ENCODE data around the gene CDKN2C. TPM values are rescaled to one million over a fixed set of nuclear protein-coding genes. Genes with fewer than 3 reads are reported as not detected.

The CDKN2C gene
- total RNA-seq, 1 experiment from 2014 or later, result not detected

DNA sequence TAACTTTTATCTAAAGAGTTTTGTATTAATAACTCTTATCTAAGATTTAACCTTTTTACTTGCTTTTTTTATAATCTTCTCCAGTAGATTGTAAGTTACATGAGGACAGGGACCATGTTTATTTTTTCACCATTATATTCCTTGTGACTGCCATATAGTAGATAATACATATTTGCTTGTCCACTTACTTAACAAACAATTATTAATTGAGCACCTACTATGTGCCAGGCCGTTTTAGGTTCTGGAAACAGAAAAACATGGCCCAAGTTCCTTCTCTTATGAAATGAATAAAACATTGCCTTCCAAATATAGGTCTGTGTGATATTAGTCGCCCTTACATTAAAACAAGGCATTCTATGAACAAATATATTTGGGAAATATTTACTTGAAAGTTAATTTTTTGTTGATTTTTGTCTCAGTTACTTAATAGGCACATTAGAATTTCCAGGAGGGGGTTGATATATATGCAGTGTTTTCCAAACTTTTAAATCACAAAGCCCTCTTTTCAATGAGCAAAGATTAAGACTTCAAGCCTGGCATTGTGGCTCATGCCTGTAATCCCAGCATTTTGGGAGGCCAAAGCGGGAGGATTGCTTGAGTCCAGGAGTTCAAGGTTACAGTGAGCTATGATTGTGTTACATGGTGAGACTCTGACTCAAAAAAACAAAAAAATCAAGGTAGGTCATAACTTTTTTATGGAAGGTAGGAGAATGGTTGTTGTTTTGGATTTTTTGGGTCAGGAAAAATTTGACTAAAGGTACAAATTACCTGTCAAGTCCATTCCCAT is 22.7 kb downstream of the CDKN2C start:
- Mint-ChIP-seq H3K27me3 (ENCODE audit: low read depth) (peaks cover 4% of the 10 kb centered on the region), H3K36me3 (no peaks in the 10 kb centered on the region), H3K9me3 (peaks cover 5% of the 10 kb centered on the region; the same call in 1 of the 2 replicates), H3K4me1 (no peaks in the 10 kb centered on the region), H3K27ac (no peak overlapping the region), H3K4me3 (no peak overlapping the region)
- ChIA-PET POLR2A (no interaction called here), CTCF (no interaction called here)
- ATAC-seq (no peak), DNase-seq (ENCODE audit: low spot score) (no peak)
- TF ChIP-seq ZNF219 (CRISPR knock-in tag; IDR thresholded peaks at IDR 0.05; ENCODE audit: borderline replicate concordance), result no peak
- TF ChIP-seq, protein P1, sequence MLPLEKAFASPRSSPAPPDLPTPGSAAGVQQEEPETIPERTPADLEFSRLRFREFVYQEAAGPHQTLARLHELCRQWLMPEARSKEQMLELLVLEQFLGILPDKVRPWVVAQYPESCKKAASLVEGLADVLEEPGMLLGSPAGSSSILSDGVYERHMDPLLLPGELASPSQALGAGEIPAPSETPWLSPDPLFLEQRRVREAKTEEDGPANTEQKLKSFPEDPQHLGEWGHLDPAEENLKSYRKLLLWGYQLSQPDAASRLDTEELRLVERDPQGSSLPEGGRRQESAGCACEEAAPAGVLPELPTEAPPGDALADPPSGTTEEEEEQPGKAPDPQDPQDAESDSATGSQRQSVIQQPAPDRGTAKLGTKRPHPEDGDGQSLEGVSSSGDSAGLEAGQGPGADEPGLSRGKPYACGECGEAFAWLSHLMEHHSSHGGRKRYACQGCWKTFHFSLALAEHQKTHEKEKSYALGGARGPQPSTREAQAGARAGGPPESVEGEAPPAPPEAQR (CRISPR knock-in tag; IDR thresholded peaks at IDR 0.05), result no peak

DNA sequence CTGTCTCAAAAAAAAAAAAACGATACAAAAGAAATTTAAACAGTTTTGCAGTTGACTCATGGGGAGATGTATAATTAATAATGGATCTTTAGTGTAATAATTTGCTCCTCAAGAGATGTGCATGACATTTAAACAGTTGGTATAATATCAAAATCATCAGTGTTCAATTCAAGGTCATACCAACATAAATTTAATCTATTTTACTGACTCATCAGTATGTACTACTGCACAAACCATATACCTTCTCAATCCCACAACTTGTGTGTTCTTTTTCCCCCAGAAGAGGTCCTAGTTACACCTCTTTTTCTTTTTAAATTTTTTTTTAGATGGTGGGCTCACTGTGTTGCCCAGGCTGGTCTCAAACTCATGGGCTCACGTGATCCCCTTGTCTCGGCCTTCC is 23.6 kb downstream of the CDKN2C start:
- no peak for DNase-seq (ENCODE audit: low spot score)
- Mint-ChIP-seq H3K36me3 (no peaks in the 10 kb centered on the region), H3K4me1 (no peaks in the 10 kb centered on the region), H3K4me3 (no peak overlapping the region), H3K9me3 (peaks cover 5% of the 10 kb centered on the region; the same call in 1 of the 2 replicates), H3K27me3 (ENCODE audit: low read depth) (peaks cover 7% of the 10 kb centered on the region), H3K27ac (no peak overlapping the region)
- ChIA-PET POLR2A (no interaction called here), CTCF (no interaction called here)
- TF ChIP-seq, protein P2, sequence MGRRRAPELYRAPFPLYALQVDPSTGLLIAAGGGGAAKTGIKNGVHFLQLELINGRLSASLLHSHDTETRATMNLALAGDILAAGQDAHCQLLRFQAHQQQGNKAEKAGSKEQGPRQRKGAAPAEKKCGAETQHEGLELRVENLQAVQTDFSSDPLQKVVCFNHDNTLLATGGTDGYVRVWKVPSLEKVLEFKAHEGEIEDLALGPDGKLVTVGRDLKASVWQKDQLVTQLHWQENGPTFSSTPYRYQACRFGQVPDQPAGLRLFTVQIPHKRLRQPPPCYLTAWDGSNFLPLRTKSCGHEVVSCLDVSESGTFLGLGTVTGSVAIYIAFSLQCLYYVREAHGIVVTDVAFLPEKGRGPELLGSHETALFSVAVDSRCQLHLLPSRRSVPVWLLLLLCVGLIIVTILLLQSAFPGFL (CRISPR knock-in tag; IDR thresholded peaks at IDR 0.05; ENCODE audit: borderline replicate concordance), result no peak
- no peak for TF ChIP-seq PRRX2 (CRISPR knock-in tag; IDR thresholded peaks at IDR 0.05)
- no peak for TF ChIP-seq ZBTB21 (CRISPR knock-in tag; IDR thresholded peaks at IDR 0.05; ENCODE audit: borderline replicate concordance)
- TF ChIP-seq, protein P3, sequence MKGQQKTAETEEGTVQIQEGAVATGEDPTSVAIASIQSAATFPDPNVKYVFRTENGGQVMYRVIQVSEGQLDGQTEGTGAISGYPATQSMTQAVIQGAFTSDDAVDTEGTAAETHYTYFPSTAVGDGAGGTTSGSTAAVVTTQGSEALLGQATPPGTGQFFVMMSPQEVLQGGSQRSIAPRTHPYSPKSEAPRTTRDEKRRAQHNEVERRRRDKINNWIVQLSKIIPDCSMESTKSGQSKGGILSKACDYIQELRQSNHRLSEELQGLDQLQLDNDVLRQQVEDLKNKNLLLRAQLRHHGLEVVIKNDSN (CRISPR knock-in tag; IDR thresholded peaks at IDR 0.05), result no peak
- TF ChIP-seq, protein P4, sequence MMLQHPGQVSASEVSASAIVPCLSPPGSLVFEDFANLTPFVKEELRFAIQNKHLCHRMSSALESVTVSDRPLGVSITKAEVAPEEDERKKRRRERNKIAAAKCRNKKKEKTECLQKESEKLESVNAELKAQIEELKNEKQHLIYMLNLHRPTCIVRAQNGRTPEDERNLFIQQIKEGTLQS (CRISPR knock-in tag; conservative IDR thresholded peaks at IDR 0.05), result no peak
- TF ChIP-seq, protein P5, sequence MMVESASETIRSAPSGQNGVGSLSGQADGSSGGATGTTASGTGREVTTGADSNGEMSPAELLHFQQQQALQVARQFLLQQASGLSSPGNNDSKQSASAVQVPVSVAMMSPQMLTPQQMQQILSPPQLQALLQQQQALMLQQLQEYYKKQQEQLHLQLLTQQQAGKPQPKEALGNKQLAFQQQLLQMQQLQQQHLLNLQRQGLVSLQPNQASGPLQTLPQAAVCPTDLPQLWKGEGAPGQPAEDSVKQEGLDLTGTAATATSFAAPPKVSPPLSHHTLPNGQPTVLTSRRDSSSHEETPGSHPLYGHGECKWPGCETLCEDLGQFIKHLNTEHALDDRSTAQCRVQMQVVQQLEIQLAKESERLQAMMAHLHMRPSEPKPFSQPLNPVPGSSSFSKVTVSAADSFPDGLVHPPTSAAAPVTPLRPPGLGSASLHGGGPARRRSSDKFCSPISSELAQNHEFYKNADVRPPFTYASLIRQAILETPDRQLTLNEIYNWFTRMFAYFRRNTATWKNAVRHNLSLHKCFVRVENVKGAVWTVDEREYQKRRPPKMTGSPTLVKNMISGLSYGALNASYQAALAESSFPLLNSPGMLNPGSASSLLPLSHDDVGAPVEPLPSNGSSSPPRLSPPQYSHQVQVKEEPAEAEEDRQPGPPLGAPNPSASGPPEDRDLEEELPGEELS (CRISPR knock-in tag; IDR thresholded peaks at IDR 0.05), result no peak
- no peak for TF ChIP-seq HMGA2 (CRISPR knock-in tag; IDR thresholded peaks at IDR 0.05)
- no peak for TF ChIP-seq ZNF416 (CRISPR knock-in tag; IDR thresholded peaks at IDR 0.05)
- no peak for TF ChIP-seq ZNF396 (CRISPR knock-in tag; IDR thresholded peaks at IDR 0.05; ENCODE audit: borderline replicate concordance)
- TF ChIP-seq TP53 (CRISPR knock-in tag; IDR thresholded peaks at IDR 0.05), result no peak
- no peak for TF ChIP-seq SP1 (CRISPR knock-in tag; conservative IDR thresholded peaks at IDR 0.05)
- no peak for TF ChIP-seq CBFB (CRISPR knock-in tag; IDR thresholded peaks at IDR 0.05; ENCODE audit: low read depth)
- TF ChIP-seq TCF7 (CRISPR knock-in tag; IDR thresholded peaks at IDR 0.05; ENCODE audit: low read depth), result no peak
- no peak for ATAC-seq

DNA sequence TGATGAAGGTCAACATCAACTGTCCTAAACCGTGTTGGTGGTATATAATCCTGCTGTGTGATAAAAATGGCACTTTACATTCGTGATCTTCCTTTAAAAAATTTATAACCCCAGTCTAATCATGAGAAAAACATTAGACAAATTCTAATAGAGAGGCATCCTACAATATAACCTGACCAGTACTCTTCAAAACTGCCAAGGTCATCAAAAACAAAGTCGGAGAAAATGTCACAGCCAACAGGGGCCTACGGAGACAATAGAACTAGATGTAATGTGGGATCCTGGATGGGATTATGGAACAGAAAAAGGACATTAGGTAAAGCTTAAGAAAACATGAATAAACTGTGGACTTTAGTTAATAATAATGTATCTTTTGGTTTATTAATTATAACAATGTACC is 25.0 kb downstream of the CDKN2C start:
- no peak overlapping the region for H3K27ac Mint-ChIP-seq
- CTCF ChIA-PET, result no interaction called here
- H3K4me1 Mint-ChIP-seq, result no peaks in the 10 kb centered on the region
- H3K4me3 Mint-ChIP-seq, result no peak overlapping the region
- H3K36me3 Mint-ChIP-seq, result no peaks in the 10 kb centered on the region
- ATAC-seq (no peak), DNase-seq (ENCODE audit: low spot score) (no peak)
- H3K9me3 Mint-ChIP-seq, result peaks cover 9% of the 10 kb centered on the region; the same call in 1 of the 2 replicates
- peaks cover 7% of the 10 kb centered on the region for H3K27me3 Mint-ChIP-seq (ENCODE audit: low read depth)
- POLR2A ChIA-PET, result no interaction called here
- TF ChIP-seq FOXP1 (CRISPR knock-in tag; IDR thresholded peaks at IDR 0.05; ENCODE audit: borderline replicate concordance), result no peak
- no peak for TF ChIP-seq NFYB (CRISPR knock-in tag; conservative IDR thresholded peaks at IDR 0.05; ENCODE audit: low read depth)
- TF ChIP-seq, protein P6, sequence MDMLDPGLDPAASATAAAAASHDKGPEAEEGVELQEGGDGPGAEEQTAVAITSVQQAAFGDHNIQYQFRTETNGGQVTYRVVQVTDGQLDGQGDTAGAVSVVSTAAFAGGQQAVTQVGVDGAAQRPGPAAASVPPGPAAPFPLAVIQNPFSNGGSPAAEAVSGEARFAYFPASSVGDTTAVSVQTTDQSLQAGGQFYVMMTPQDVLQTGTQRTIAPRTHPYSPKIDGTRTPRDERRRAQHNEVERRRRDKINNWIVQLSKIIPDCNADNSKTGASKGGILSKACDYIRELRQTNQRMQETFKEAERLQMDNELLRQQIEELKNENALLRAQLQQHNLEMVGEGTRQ (CRISPR knock-in tag; IDR thresholded peaks at IDR 0.05), result no peak
- no peak for TF ChIP-seq ZNF138 (CRISPR knock-in tag; conservative IDR thresholded peaks at IDR 0.05)
- TF ChIP-seq, protein P7, sequence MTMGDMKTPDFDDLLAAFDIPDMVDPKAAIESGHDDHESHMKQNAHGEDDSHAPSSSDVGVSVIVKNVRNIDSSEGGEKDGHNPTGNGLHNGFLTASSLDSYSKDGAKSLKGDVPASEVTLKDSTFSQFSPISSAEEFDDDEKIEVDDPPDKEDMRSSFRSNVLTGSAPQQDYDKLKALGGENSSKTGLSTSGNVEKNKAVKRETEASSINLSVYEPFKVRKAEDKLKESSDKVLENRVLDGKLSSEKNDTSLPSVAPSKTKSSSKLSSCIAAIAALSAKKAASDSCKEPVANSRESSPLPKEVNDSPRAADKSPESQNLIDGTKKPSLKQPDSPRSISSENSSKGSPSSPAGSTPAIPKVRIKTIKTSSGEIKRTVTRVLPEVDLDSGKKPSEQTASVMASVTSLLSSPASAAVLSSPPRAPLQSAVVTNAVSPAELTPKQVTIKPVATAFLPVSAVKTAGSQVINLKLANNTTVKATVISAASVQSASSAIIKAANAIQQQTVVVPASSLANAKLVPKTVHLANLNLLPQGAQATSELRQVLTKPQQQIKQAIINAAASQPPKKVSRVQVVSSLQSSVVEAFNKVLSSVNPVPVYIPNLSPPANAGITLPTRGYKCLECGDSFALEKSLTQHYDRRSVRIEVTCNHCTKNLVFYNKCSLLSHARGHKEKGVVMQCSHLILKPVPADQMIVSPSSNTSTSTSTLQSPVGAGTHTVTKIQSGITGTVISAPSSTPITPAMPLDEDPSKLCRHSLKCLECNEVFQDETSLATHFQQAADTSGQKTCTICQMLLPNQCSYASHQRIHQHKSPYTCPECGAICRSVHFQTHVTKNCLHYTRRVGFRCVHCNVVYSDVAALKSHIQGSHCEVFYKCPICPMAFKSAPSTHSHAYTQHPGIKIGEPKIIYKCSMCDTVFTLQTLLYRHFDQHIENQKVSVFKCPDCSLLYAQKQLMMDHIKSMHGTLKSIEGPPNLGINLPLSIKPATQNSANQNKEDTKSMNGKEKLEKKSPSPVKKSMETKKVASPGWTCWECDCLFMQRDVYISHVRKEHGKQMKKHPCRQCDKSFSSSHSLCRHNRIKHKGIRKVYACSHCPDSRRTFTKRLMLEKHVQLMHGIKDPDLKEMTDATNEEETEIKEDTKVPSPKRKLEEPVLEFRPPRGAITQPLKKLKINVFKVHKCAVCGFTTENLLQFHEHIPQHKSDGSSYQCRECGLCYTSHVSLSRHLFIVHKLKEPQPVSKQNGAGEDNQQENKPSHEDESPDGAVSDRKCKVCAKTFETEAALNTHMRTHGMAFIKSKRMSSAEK (CRISPR knock-in tag; IDR thresholded peaks at IDR 0.05; ENCODE audit: borderline replicate concordance), result no peak
- no peak for TF ChIP-seq NR1H2 (CRISPR knock-in tag; IDR thresholded peaks at IDR 0.05)
